GM18519 (cell line): Measurements from ENCODE around the gene NPB.
"Not testable (repeated sequence)": the region's sequence is repeated elsewhere in the genome, so short reads cannot be mapped to it uniquely, and the experiment has no call there.

Experiments used
- ATAC-seq: cut with Tn5 transposase; IDR thresholded peaks from one replicate; pipeline ENCODE4 v1.9.1; 2021; ENCODE audit warnings: mild to moderate bottlenecking, moderate library complexity; ENCODE audit not compliant: unreplicated experiment, low FRiP score

Gene NPB

DNA sequence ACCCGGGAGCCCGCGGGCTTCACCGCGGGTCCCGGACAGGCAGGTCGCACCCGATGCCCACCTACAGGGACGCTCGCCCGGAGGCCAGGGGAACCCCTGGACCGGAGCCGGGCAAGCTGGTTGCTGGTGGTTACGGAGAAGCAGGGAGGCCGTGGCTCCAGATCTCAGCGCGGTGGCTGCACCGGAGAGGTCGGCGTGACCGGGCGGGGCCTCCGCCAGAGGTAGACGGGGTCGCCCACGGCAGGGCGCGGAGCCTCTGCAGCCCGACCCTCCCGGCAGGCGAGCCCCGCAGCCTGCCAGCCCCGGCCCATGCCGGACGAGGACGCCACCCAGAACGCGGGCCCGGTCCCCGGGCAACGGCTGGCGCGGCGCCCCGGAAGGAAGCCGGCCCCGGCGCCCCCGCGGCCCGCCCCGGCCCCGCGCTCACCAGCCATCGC, 8.8 kb downstream of the NPB start:
- ATAC-seq, result peak; percentile 27

GRCh38 chr17:81911277-81911961, 9.4 kb downstream of the NPB start, which contains the start of gene PCYT2:
Gene PCYT2 (minus strand): TSS chr17:81911399. CDS start chr17:81911355, 44 bp downstream.
- peak; percentile 38 for ATAC-seq

DNA sequence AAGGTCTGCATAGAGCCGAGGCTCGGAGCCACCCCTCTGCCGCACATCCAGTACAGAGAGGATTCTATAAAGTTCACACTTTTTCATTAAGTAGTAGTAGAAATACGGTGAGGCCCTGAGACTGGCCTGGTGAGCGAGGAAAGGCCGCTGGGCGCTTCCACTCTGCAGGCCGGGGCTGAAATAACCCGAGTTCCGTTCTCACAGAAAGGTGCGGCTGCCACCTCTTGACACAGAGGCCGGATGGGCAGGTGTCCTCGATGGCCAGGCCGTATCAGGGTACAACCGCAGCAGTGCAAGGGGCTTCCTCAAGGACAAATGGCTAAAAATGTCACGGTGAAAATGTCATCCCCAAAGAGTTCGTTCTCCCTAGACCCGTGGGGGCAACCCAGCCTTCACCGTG, 9.9 kb downstream of the NPB start:
- no peak for ATAC-seq

GRCh38 chr17:81912441-81913309, 10.6 kb downstream of the NPB start:
- ATAC-seq, result no peak

- no peak for ATAC-seq
Observed at GRCh38 chr17:81913394-81914102, 11.5 kb downstream of the NPB start.

DNA sequence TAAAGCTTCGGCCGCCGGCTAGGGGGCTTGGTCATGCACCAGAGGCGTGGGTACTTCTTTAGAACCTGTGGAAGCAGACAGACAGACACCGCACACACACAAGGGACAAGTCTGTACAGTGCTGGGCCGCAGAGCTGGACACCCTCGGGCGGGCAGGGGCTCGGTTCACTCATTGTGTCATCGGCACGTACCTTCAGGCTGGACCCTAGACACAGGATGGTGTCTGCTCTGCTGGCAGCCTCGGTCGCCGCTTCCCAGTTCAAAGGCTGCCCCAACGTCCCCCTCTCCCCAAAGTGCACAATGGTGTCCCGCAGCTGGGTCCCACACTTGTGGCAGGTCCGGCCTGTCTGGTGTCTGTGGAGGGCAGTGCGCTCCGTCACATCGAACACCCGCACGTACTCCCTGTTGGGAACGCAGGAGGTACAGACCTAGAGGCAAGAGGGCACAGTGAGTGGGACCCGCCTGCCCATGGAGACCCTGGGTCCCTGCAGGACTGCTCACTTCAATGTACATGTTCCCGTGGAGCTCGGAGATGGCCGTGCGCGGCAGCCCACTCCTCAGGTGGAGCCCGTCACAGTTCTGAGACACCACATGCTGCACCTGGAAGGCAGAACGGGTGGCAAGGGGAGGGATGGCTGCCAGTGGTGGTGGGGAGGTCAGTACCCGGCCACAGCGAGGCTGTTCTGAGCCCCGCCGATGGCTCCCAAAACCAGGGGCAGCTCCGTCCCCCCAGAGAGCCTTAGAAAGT, 12.2 kb downstream of the NPB start:
- no peak for ATAC-seq

DNA sequence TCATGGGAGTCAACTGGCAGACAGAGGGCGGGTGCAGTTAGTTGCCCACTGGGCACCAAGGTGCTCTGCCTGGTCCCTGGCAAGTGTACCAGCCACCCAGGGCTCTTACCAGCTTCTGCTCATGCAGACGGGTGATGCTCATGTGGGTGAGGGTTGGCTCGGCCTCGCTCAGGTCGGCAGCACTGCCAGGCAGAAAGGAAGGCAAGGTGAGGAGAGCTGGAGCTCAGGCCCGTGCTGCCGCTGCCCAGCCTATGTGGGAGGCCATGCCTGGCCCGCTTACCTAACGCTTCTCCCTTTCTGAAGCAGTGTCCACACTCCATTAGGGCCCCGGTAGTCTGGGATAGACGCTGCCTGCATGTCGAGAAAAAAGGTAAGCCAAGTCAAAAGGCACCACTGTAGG, 13.3 kb downstream of the NPB start:
- ATAC-seq, result no peak

GRCh38 chr17:81916234-81917001, 14.4 kb downstream of the NPB start:
- no peak for ATAC-seq

DNA sequence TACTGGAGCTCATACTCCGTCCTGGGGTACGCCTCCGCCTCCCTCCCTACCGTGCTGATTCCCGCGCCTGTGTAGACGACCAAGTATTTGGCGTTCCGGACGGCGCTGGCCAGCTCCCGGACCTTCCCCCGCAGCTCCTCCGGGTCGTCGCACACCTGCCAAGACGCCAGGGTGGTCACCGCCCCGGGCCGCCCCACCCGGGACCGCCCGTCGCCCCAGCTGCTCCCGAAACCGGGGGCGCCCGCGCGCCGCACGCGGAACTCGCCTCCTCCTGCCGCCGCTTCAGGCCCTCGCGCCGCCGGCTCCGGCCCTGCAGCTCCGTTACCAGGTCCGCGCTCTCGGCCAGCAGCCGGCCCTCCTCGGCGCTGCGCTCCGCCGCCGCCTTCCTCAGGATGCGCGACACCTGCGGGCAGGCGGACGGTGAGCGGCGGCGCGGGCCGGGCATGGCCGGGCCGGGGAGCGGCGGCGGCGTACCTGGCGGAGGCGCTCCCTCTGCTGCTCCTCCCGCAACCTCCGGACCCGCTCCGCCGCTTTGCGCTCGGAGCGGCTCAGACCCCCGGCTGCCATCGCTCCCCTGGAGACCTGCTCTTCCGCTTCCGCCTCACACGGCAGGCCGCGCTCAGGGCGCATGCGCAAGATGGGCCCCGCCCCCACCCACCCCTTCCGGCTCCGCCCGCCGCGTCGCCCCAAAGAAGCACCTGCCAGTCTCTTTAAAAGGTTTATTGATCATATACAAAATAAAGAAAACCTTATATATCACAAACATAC, 15.7 kb downstream of the NPB start, which contains the start of gene SIRT7:
TSS of gene SIRT7 (minus strand) at position 612 of the 768 bp plus-strand sequence. CDS start at position 567, 45 bp downstream.
- peak; percentile 45 for ATAC-seq

DNA sequence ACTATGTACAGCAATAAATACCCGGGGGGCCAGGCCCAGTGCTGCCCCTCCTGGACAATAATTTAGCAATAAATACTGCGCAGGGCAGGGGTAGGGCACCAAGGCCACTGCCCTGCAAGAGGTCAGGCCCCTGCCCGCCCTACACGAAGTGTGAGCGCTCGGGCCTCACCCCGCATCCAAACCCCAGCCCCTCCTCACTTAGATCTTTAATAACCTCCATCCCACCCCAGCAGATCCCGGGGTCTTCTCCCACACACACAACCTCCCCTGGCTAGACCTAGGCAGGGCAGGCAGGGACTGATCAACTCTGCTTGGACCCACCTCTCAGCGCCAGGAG, 16.3 kb downstream of the NPB start:
- not testable (repeated sequence) for ATAC-seq

- ATAC-seq, result no peak
Observed at GRCh38 chr17:81918832-81919545, 17.0 kb downstream of the NPB start.

DNA sequence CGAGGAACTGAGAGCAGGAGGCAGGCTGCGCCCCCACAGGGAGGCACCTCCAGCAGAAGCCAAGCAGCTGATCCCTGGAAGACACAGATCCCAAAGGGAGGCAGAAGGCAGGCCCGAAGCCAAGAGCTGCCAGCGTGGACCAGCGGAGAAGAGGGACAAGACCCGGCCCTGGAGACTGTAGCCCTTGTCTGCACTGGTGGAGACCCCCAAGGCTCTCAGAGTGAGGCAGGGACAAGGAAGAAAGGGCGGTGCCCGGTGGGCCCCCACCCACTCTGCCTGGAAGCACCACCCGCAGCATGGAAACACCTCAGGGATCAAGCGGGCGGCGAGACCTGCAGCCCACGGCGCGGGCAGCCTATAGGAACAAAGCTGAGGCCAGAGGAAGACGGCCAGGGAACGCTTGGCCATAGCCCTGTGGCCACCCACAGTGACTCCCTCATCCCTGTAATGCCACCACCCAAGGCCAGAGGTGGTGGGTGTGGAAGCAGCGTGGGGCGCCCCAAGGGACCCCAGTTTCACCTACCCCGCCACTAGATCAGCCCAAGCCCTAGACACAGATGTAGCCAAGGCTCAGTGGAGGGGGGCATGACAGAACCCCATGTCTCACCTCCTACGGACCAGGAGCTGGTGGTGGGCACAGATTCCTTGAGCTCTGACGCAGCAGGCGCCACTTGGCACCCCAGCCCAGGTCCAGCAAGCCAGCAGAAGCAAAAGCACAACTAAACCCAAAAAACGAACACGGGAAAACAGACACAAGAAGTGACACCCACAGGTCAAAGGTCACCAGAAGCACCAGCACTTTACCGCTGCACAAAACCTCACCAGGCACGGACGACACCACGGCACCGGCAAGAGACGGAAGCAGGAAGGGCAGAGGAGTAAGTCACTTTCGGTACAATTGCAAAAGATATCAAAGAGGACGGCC, 18.8 kb downstream of the NPB start:
- ATAC-seq, result no peak

GRCh38 chr17:81921537-81921862, 19.5 kb downstream of the NPB start:
- ATAC-seq, result no peak

DNA sequence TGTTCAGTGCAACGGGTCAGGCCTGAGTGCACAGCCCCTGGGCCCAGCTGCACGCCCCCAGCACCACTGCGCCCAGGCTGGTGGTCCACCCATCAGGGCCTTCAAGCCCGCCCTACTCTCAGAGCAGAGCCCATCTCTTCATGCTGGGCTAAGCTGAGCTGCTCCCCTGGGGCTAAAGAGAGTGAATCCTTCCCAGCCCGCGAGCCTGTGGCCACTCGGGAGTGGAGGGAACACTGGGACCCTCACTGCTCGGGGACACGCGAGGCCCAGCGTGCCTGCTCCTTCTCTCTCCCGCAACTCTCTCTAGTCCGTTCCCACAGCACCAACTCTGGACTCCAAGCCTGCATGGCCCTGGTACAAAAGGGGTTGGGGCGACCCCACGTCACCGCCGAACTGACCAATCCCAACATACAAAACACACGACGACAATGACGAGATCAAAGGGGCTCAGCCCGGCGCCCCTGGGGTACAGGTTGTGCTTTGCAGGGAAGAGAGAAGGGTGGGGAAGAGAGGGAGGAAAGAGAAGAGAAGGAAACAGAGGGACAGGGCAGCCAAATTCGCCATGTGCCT, 20.0 kb downstream of the NPB start:
- ATAC-seq, result no peak

DNA sequence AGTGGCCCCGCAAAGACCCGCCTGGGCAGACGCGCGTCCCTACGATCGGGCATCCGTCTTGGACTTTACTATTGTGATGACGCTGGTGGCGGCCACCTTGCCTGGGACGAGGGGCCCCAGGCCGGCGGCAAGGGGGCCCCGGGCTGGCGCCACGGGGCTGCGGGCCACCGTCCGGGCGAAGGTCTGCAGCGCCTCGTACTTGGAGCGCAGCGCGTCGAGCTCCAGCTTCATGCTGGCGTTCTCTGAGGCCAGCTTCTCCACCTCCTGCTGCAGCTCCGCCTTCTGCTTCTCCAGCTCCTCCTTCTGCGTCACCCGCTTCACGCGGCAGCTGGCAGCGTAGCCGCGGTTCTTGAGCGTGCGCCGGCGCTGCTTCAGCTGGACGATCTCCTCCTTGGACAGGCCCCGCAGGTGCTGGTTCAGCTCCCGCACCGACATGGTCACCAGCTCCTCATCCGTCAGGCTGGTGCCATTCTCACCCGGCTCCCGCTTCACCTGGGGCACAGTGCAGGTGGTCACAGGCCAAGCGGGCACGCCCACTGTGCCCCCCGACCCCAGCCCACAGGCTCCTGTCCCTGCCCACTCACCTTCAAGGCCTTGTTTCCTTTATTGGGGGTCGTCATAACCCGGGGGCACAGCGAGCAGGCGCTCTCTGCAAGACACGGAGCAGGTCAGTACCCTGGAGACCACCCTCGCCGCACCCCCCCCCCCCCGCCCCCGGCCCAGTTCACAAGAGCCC, 20.7 kb downstream of the NPB start:
- ATAC-seq, result no peak
